Measurements from ENCODE around the gene GIT1. TPM values are rescaled to one million over a fixed set of nuclear protein-coding genes. Genes with fewer than 3 reads are reported as not detected.
A peak's percentile ranks its signal among the peaks of the same experiment; 100 is the strongest.

The GIT1 gene
- polyA plus RNA-seq, 1 of the 3 experiments (the other 2 are of a cell fraction): 42.9 TPM

DNA sequence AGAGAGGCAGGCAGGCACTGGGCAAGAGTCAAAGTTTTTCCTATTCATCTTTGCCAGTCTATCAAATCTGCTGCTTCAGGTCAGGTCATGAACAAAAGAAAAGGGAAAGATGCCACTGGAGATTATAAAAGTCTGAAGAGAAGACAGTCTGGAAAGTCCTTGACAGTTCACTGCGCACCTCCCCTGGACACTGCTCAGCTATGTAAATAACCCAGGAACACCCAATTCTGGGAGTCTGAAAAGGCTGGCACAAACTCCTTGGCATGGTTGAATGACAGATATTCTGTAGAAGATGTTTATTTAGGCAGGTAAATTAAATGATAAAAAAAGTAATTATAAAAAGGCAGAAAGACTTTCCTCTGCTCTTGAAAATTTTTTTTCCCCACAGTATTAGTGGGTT lies 38.5 kb upstream of the GIT1 start:
- POLR2A ChIA-PET: no interaction called here
- CTCF ChIA-PET: interaction anchor here (0.9 to 1.1 kb wide), 4 partner anchors 159 to 465 kb away, joined by 3 to 5 read pairs (median 4); no protein-coding TSS in a partner anchor

More for the DNA sequence above, 38.5 kb upstream of the GIT1 start:
- Histone ChIP-seq H3K36me3 (replicated peaks in 1 of 2; ENCODE audit: control insufficient read depth in 1 of 2, insufficient read depth in 2 of 2, low read length in 1 of 2) (peaks cover 10 to 43% of the 10 kb centered on the region in 2 experiments), H2AFZ (ENCODE audit: low read depth) (no peak overlapping the region), H3K79me2 (ENCODE audit: insufficient read depth) (no peaks in the 10 kb centered on the region), H3K4me2 (no peak overlapping the region), H3K9me3 (no peaks in the 10 kb centered on the region), H3K9ac (no peak overlapping the region), H3K4me3 (ENCODE audit: low read depth in 2 of 2, low read length in 1 of 2) (no peak overlapping the region), H3K9me2 (no peaks in the 10 kb centered on the region), H3K27me3 (ENCODE audit: insufficient read depth) (no peaks in the 10 kb centered on the region), H3K4me1 (ENCODE audit: control insufficient read depth in 1 of 2, insufficient read depth in 2 of 2, low read depth in 1 of 2, low read length in 1 of 2) (peaks cover 0 to 79% of the 10 kb centered on the region in 2 experiments; a peak in 2 of 4 replicates), H4K20me1 (ENCODE audit: insufficient read depth) (no peaks in the 10 kb centered on the region), H3F3A (replicated peaks; ENCODE audit: insufficient read depth) (no peaks in the 10 kb centered on the region), H3K27ac (ENCODE audit: low read depth in 2 of 2, low read length in 1 of 2) (peak overlapping the region in 1 of 2 experiments; percentile 88; a peak in 1 of 4 replicates)
- WGBS (ENCODE audit: low lambda C conversion rate): 95% methylated on average over 1 of the region's 1 CpG
- DNase-seq: no peak
- TF ChIP-seq RCOR1 (IDR thresholded peaks at IDR 0.05; ENCODE audit: low read length) (no peak), GABPA (IDR thresholded peaks at IDR 0.05; ENCODE audit: low read depth) (no peak), RXRA (IDR thresholded peaks at IDR 0.05; ENCODE audit: borderline replicate concordance, low read depth) (no peak), EZH2phosphoT487 (IDR thresholded peaks at IDR 0.05; ENCODE audit: borderline replicate concordance, low read depth) (no peak), FOSL2 (IDR thresholded peaks at IDR 0.05; ENCODE audit: borderline replicate concordance, low read depth) (no peak), TAF1 (IDR thresholded peaks at IDR 0.05; ENCODE audit: borderline replicate concordance, low read depth, low read length) (no peak), NFIC (IDR thresholded peaks at IDR 0.05; ENCODE audit: borderline replicate concordance) (no peak), TCF12 (IDR thresholded peaks at IDR 0.05) (no peak), EP300 (IDR thresholded peaks at IDR 0.05; ENCODE audit: borderline replicate concordance in 1 of 2, low read depth in 1 of 2, low read length in 1 of 2) (no peak)
- TF ChIP-seq, protein P1, sequence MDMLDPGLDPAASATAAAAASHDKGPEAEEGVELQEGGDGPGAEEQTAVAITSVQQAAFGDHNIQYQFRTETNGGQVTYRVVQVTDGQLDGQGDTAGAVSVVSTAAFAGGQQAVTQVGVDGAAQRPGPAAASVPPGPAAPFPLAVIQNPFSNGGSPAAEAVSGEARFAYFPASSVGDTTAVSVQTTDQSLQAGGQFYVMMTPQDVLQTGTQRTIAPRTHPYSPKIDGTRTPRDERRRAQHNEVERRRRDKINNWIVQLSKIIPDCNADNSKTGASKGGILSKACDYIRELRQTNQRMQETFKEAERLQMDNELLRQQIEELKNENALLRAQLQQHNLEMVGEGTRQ (IDR thresholded peaks at IDR 0.05; ENCODE audit: borderline replicate concordance, low read depth, low read length): no peak
- TF ChIP-seq, protein P2, sequence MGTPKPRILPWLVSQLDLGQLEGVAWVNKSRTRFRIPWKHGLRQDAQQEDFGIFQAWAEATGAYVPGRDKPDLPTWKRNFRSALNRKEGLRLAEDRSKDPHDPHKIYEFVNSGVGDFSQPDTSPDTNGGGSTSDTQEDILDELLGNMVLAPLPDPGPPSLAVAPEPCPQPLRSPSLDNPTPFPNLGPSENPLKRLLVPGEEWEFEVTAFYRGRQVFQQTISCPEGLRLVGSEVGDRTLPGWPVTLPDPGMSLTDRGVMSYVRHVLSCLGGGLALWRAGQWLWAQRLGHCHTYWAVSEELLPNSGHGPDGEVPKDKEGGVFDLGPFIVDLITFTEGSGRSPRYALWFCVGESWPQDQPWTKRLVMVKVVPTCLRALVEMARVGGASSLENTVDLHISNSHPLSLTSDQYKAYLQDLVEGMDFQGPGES (IDR thresholded peaks at IDR 0.05; ENCODE audit: low read depth, low read length): no peak
- TF ChIP-seq, protein P3, sequence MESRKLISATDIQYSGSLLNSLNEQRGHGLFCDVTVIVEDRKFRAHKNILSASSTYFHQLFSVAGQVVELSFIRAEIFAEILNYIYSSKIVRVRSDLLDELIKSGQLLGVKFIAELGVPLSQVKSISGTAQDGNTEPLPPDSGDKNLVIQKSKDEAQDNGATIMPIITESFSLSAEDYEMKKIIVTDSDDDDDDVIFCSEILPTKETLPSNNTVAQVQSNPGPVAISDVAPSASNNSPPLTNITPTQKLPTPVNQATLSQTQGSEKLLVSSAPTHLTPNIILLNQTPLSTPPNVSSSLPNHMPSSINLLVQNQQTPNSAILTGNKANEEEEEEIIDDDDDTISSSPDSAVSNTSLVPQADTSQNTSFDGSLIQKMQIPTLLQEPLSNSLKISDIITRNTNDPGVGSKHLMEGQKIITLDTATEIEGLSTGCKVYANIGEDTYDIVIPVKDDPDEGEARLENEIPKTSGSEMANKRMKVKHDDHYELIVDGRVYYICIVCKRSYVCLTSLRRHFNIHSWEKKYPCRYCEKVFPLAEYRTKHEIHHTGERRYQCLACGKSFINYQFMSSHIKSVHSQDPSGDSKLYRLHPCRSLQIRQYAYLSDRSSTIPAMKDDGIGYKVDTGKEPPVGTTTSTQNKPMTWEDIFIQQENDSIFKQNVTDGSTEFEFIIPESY (IDR thresholded peaks at IDR 0.05; ENCODE audit: borderline replicate concordance, low read depth): no peak
- TF ChIP-seq, protein P4, sequence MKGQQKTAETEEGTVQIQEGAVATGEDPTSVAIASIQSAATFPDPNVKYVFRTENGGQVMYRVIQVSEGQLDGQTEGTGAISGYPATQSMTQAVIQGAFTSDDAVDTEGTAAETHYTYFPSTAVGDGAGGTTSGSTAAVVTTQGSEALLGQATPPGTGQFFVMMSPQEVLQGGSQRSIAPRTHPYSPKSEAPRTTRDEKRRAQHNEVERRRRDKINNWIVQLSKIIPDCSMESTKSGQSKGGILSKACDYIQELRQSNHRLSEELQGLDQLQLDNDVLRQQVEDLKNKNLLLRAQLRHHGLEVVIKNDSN (IDR thresholded peaks at IDR 0.05; ENCODE audit: borderline replicate concordance, low read depth): no peak
- TF ChIP-seq, protein P5, sequence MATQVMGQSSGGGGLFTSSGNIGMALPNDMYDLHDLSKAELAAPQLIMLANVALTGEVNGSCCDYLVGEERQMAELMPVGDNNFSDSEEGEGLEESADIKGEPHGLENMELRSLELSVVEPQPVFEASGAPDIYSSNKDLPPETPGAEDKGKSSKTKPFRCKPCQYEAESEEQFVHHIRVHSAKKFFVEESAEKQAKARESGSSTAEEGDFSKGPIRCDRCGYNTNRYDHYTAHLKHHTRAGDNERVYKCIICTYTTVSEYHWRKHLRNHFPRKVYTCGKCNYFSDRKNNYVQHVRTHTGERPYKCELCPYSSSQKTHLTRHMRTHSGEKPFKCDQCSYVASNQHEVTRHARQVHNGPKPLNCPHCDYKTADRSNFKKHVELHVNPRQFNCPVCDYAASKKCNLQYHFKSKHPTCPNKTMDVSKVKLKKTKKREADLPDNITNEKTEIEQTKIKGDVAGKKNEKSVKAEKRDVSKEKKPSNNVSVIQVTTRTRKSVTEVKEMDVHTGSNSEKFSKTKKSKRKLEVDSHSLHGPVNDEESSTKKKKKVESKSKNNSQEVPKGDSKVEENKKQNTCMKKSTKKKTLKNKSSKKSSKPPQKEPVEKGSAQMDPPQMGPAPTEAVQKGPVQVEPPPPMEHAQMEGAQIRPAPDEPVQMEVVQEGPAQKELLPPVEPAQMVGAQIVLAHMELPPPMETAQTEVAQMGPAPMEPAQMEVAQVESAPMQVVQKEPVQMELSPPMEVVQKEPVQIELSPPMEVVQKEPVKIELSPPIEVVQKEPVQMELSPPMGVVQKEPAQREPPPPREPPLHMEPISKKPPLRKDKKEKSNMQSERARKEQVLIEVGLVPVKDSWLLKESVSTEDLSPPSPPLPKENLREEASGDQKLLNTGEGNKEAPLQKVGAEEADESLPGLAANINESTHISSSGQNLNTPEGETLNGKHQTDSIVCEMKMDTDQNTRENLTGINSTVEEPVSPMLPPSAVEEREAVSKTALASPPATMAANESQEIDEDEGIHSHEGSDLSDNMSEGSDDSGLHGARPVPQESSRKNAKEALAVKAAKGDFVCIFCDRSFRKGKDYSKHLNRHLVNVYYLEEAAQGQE (IDR thresholded peaks at IDR 0.05; ENCODE audit: low read depth, low read length): no peak
